K562 (cell line): ENCODE data around the gene CRLF1. TPM values are rescaled to one million over a fixed set of nuclear protein-coding genes. Genes with fewer than 3 reads are reported as not detected.

Experiments
- ATAC-seq: fragments of 200-7000 bp; cut with Tn5 transposase; 3 replicates; pipeline ENCODE4 v1.9.1; 2020; ENCODE audit warnings: moderate library complexity
- BruUV-seq: library from RNA; stranded (reverse); fragments of 400-500 nt; replicated peaks from 2 replicates; lab custom pipeline; 2021; lab: Mats Ljungman, UMichigan
- CTCF ChIA-PET: fragments of 300-600 bp; formaldehyde crosslinking; extraction: SDS; loops from one replicate; lab custom pipeline; 2021; ENCODE audit warnings: low intra/inter-chr PET ratio; lab: Yijun Ruan, JAX
- POLR2A ChIA-PET: fragments of 300-600, 350-650 bp; sonication (Branson Sonifier 250); formaldehyde crosslinking; extraction: SDS; loops from one replicate; lab custom pipeline; 2021; ENCODE audit warnings: antibody characterized with exemption, inconsistent platforms; lab: Yijun Ruan, JAX
- DNase-seq, 4 experiments: peaks; one replicate each; pipeline versions ENCODE4 v3.0.0 to v3.0.0-alpha.2; 2011 to 2018; ENCODE audit warnings: low spot score in 3 of 4, mixed read lengths in 3 of 4; ENCODE audit errors: extremely low read depth in 1 of 4
- FAIRE-seq: peaks from 2 replicates; lab custom pipeline; 2011; peaks lifted over from hg19 to GRCh38; lab: Jason Lieb, UNC
- H2AFZ ChIP-seq: 2 replicates; pipeline ENCODE4 v1.6.0; 2011; ENCODE audit warnings: low read depth, low read length, control low read depth, inconsistent platforms
- H3K27ac ChIP-seq: fragments of 200-600 bp; 3 replicates; pipeline ENCODE4 v1.8.0; 2011; ENCODE audit warnings: low read depth, mild to moderate bottlenecking, control low read depth, inconsistent platforms, low read length, moderate library complexity, mixed read lengths; ENCODE audit errors: extremely low read depth
- H3K27me3 ChIP-seq, 2 experiments: fragments of 300-600 bp in 1 of 2; 2 replicates in 1 of 2; 3 replicates in 1 of 2; pipeline versions ENCODE4 v1.6.0 to v1.8.0; 2011; ENCODE audit warnings: inconsistent platforms in 2 of 2, low read length in 2 of 2, mild to moderate bottlenecking in 1 of 2, mixed read lengths in 1 of 2, moderate library complexity in 1 of 2; ENCODE audit not compliant: control insufficient read depth in 2 of 2, insufficient read depth in 2 of 2
- H3K36me3 ChIP-seq: fragments of 300-600 bp; 3 replicates; pipeline ENCODE4 v1.8.0; 2011; ENCODE audit warnings: mild to moderate bottlenecking, low read length, inconsistent platforms; ENCODE audit not compliant: control insufficient read depth, insufficient read depth
- H3K4me1 ChIP-seq, 2 experiments: fragments of 200-600 bp in 1 of 2; replicated peaks in 1 of 2; 2 replicates in 1 of 2; 3 replicates in 1 of 2; pipeline versions ENCODE4 v1.5.1 to v1.8.0; 2011; ENCODE audit warnings: inconsistent platforms in 2 of 2, low read length in 2 of 2, mild to moderate bottlenecking in 1 of 2, mixed read lengths in 1 of 2, moderate library complexity in 1 of 2; ENCODE audit not compliant: control insufficient read depth in 2 of 2, insufficient read depth in 2 of 2
- H3K4me2 ChIP-seq: 2 replicates; pipeline ENCODE4 v1.6.1; 2011; ENCODE audit warnings: low read length, control low read depth, inconsistent platforms, mixed read lengths; ENCODE audit not compliant: insufficient read depth
- H3K4me3 ChIP-seq: fragments of 200-600 bp; sonication (generic), shearing (Covaris generic); 2 replicates; pipeline ENCODE4 v1.5.1; 2016; ENCODE audit warnings: control low read depth, inconsistent platforms
- H3K79me2 ChIP-seq: fragments of 200-600 bp; 3 replicates; pipeline ENCODE4 v1.8.0; 2011; ENCODE audit warnings: low read length, inconsistent platforms; ENCODE audit not compliant: control insufficient read depth, insufficient read depth
- H3K9ac ChIP-seq, 2 experiments: 2 replicates each; pipeline versions ENCODE4 v1.6.0 to v1.6.1; 2011; ENCODE audit warnings: low read depth in 2 of 2, low read length in 2 of 2, control low read depth in 1 of 2, inconsistent platforms in 1 of 2, mild to moderate bottlenecking in 1 of 2, mixed read lengths in 1 of 2; ENCODE audit not compliant: insufficient read depth in 1 of 2
- H3K9me1 ChIP-seq: one replicate; pipeline ENCODE4 v1.6.0; 2011; ENCODE audit warnings: inconsistent platforms, mild to moderate bottlenecking, low read length, moderate library complexity; ENCODE audit not compliant: control insufficient read depth, insufficient read depth
- H3K9me3 ChIP-seq: replicated peaks from 2 replicates; pipeline ENCODE4 v1.5.1; 2011; ENCODE audit warnings: low read depth, low read length, inconsistent platforms; ENCODE audit not compliant: control insufficient read depth, insufficient read depth
- H4K20me1 ChIP-seq: replicated peaks from 2 replicates; pipeline ENCODE4 v1.6.1; 2011; ENCODE audit warnings: low read length, inconsistent platforms, mixed read lengths; ENCODE audit not compliant: control insufficient read depth, insufficient read depth
- HOXB6 ChIP-seq: fragments of 250-450 bp; sonication (Bioruptor Pico); IDR thresholded peaks from 2 replicates; pipeline ENCODE4 v1.5.1; 2022; ENCODE audit warnings: mild to moderate bottlenecking, borderline replicate concordance
- NFE2L1 ChIP-seq: fragments of 450-650 bp; IDR thresholded peaks from 2 replicates; pipeline ENCODE4 v1.6.1; 2016; ENCODE audit warnings: missing genetic modification characterization, low read depth, mild to moderate bottlenecking, missing compliant biosample characterization, moderate library complexity, borderline replicate concordance
- NKRF ChIP-seq: fragments of 450-650 bp; IDR thresholded peaks from 2 replicates; pipeline ENCODE4 v1.6.1; 2016; ENCODE audit warnings: borderline replicate concordance
- POLR2G ChIP-seq: fragments of 200-400 bp; formaldehyde crosslinking; IDR thresholded peaks from 2 replicates; pipeline ENCODE4 v1.6.1; 2017; ENCODE audit warnings: low read depth, mild to moderate bottlenecking, antibody characterized with exemption, low read length, moderate library complexity
- RBFOX2 ChIP-seq: fragments of 200-400 bp; formaldehyde crosslinking; IDR thresholded peaks from 2 replicates; pipeline ENCODE4 v1.6.1; 2017; ENCODE audit warnings: low read depth, mild to moderate bottlenecking, low read length, moderate library complexity
- WGBS: fragments of 100-300 bp; shearing (Covaris generic); methylation state at CpG from one replicate; pipeline ENCODE4 v1.1.6; 2016; ENCODE audit warnings: low coverage, mixed read lengths; ENCODE audit not compliant: insufficient coverage; ENCODE audit errors: missing lambda C conversion rate; 5-methylcytosine and 5-hydroxymethylcytosine counted together
- in situ Hi-C: fragments of 300-500 bp; cut with MboI; formaldehyde crosslinking; loops from 4 replicates; pipeline ENCODE4 v1.15.0; 2018; ENCODE audit warnings: inconsistent platforms, mixed read lengths
- intact Hi-C: fragments of 100-400 bp; cut with micrococcal nuclease; formaldehyde crosslinking; loops from 2 replicates; pipeline ENCODE4 v1.14.2; 2022
- polyA plus RNA-seq, 8 experiments: library from polyadenylated mRNA; depleted of rRNA in 4 of 8; stranded (reverse) in 5 of 8; unstranded in 3 of 8; fragments of >200 nt; fragmentation: Nextera tagmentation in 2 of 8; fragmentation: Illumina TruSeq in 1 of 8; extraction: Ambion mirVana in 2 of 8; extraction: Trizol in 1 of 8; gene quantifications; 2 replicates each; pipeline versions ENCODE4 v1.2.1 to v1.2.3, GENCODE V29; 2011 to 2014; ENCODE audit warnings: inconsistent platforms in 1 of 8, missing spikeins in 1 of 8
- total RNA-seq, 7 experiments: library from RNA; depleted of rRNA in 6 of 7; stranded (reverse); fragments of >200 nt in 6 of 7; fragmentation: Illumina TruSeq in 2 of 7; extraction: Trizol in 2 of 7; gene quantifications; 2 replicates each; pipeline versions ENCODE4 v1.2.1 to v1.2.3, GENCODE V29; 2011 to 2021; ENCODE audit warnings: low replicate concordance in 1 of 7

Gene CRLF1
- total and polyA plus RNA-seq, 9 of the 15 experiments (the other 6 are each of a cell fraction or from before 2014, with no cell fraction given), result 0.85 to 3.6 (median 1.7) TPM

- H3K9ac ChIP-seq, result no peak overlapping the region
- no peak overlapping the region for H2AFZ ChIP-seq
- peaks cover 10% of the 10 kb centered on the region for H4K20me1 ChIP-seq
- no peak for TF ChIP-seq NFE2L1 (tag)
- 0 out of 2 replicates have a peak, but pooled peaks have one; percentile 52 for TF ChIP-seq POLR2G
- TF ChIP-seq RBFOX2, result peak; percentile 40
- H3K4me3 ChIP-seq, result no peak overlapping the region
- H3K4me1 ChIP-seq, result peaks cover 9 to 28% of the 10 kb centered on the region in 2 experiments; a peak in 4 of 5 replicates
- ChIA-PET CTCF (no interaction called here), POLR2A (interaction anchor here (0.6 to 1.1 kb wide), 3 partner anchors 9 to 61 kb away, joined by 3 to 4 read pairs (median 3); partner anchors contain the start of gene KXD1)
- no peak for DNase-seq
- FAIRE-seq, result no peak
- peaks cover 7% of the 10 kb centered on the region for H3K9me1 ChIP-seq
- in situ Hi-C loops, result no loop called here
- no peak overlapping the region for H3K4me2 ChIP-seq
- no peaks in the 10 kb centered on the region for H3K9me3 ChIP-seq
- intact Hi-C loops, result no loop called here
- WGBS, result 92% methylated on average over 14 of the region's 15 CpGs
- no peaks in the 10 kb centered on the region; a peak in 1 of 5 replicates for H3K27me3 ChIP-seq
- ATAC-seq, result no peak
- no TSS peak for BruUV-seq
- H3K79me2 ChIP-seq, result peaks cover 18% of the 10 kb centered on the region
- no peak overlapping the region for H3K27ac ChIP-seq
- peaks cover 79% of the 10 kb centered on the region for H3K36me3 ChIP-seq
Observed at GRCh38 chr19:18568367-18568766, 38.2 kb downstream of the CRLF1 start.

DNA sequence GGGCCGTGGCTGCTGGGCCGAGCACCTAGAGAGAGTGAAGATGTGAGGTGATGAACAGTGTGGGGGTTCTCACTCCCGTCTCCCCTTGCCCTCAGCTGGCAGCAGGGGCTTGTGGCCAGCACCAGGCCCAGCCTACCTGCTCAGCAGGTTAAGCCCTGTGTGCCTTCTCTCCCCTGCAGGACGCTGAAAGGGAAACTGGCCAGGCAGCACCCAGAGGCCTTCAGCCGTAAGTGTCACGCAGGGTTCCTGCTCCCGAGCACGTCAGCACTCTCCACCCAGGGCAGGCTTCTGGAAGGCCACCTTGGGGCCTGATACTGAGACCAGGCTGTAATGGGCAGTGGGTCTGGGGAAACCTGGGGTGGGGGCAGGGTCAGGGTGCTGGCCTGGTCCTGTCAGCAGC, 39.6 kb downstream of the CRLF1 start:
- CTCF ChIA-PET, result no interaction called here
- Histone ChIP-seq H4K20me1 (no peaks in the 10 kb centered on the region), H3K36me3 (peaks cover 78% of the 10 kb centered on the region)
- 0 out of 2 replicates have a peak, but pooled peaks have one; percentile 34 for TF ChIP-seq POLR2G
- TF ChIP-seq HOXB6, result no peak
- TF ChIP-seq RBFOX2, result peak; percentile 57; the same call in 1 of the 2 replicates
- TF ChIP-seq NKRF, result no peak
- TF ChIP-seq, all 486 proteins: peak for 2
- no peaks in the 10 kb centered on the region for H3K9me3 ChIP-seq
- H3K27ac ChIP-seq, result no peak overlapping the region
- POLR2A ChIA-PET, result no interaction called here
- FAIRE-seq (no peak), DNase-seq (no peak), ATAC-seq (no peak)
- no peaks in the 10 kb centered on the region; a peak in 1 of 5 replicates for H3K27me3 ChIP-seq
- no peak overlapping the region for H3K4me2 ChIP-seq
- no peaks in the 10 kb centered on the region for H3K9me1 ChIP-seq
- H3K4me3 ChIP-seq, result no peak overlapping the region
- intact Hi-C loops, result no loop called here
- in situ Hi-C loops, result no loop called here
- peaks cover 5% of the 10 kb centered on the region for H3K79me2 ChIP-seq
- H2AFZ ChIP-seq, result no peak overlapping the region
- 89% methylated on average over 8 of the region's 8 CpGs for WGBS
- peaks cover 0 to 19% of the 10 kb centered on the region in 2 experiments; a peak in 2 of 5 replicates for H3K4me1 ChIP-seq
- peak overlapping the region in 1 of 2 experiments; percentile 76; a peak in 2 of 4 replicates for H3K9ac ChIP-seq
- BruUV-seq, result no TSS peak
